Ishikawa (cell line): ENCODE results near the gene HMCN1.

Source experiments
- CEBPB ChIP-seq: IDR thresholded peaks from 2 replicates; pipeline ENCODE4 v1.6.1; 2012
- CREB1 ChIP-seq: IDR thresholded peaks from 2 replicates; pipeline ENCODE4 v1.6.1; 2012; ENCODE audit warnings: low read depth
- EGR1 ChIP-seq: IDR thresholded peaks from 2 replicates; pipeline ENCODE4 v1.6.1; 2012
- EP300 ChIP-seq: IDR thresholded peaks from 2 replicates; pipeline ENCODE4 v1.6.1; 2012; ENCODE audit warnings: borderline replicate concordance
- FOXM1 ChIP-seq: IDR thresholded peaks from 2 replicates; pipeline ENCODE4 v1.6.1; 2012; ENCODE audit warnings: low read depth, borderline replicate concordance
- NFIC ChIP-seq: IDR thresholded peaks from 2 replicates; pipeline ENCODE4 v1.6.1; 2012
- RAD21 ChIP-seq: IDR thresholded peaks from 2 replicates; pipeline ENCODE4 v1.6.1; 2012; ENCODE audit warnings: low read depth
- REST ChIP-seq: IDR thresholded peaks from 2 replicates; pipeline ENCODE4 v1.6.1; 2012; ENCODE audit warnings: low read depth, mild to moderate bottlenecking
- TAF1 ChIP-seq: IDR thresholded peaks from 2 replicates; pipeline ENCODE4 v1.6.1; 2012; ENCODE audit warnings: low read depth, mild to moderate bottlenecking
- TCF12 ChIP-seq: IDR thresholded peaks from 2 replicates; pipeline ENCODE4 v1.6.1; 2012; ENCODE audit warnings: low read depth
- TEAD4 ChIP-seq: IDR thresholded peaks from 2 replicates; pipeline ENCODE4 v1.6.1; 2012
- YY1 ChIP-seq: IDR thresholded peaks from 2 replicates; pipeline ENCODE4 v1.6.1; 2012; ENCODE audit warnings: low read depth
- ZBTB7A ChIP-seq: IDR thresholded peaks from 2 replicates; pipeline ENCODE4 v1.6.1; 2012; ENCODE audit warnings: low read depth
- TF ChIP-seq, protein P1 (sequence below): IDR thresholded peaks from 2 replicates; pipeline ENCODE4 v1.6.1; 2012
- TF ChIP-seq, protein P2 (sequence below): IDR thresholded peaks from 2 replicates; pipeline ENCODE4 v1.6.1; 2012

Gene HMCN1

GRCh38 chr1:186044079-186044685 is 310.0 kb downstream of the HMCN1 start:
- TF ChIP-seq EP300: no peak
- TF ChIP-seq CREB1: no peak

DNA sequence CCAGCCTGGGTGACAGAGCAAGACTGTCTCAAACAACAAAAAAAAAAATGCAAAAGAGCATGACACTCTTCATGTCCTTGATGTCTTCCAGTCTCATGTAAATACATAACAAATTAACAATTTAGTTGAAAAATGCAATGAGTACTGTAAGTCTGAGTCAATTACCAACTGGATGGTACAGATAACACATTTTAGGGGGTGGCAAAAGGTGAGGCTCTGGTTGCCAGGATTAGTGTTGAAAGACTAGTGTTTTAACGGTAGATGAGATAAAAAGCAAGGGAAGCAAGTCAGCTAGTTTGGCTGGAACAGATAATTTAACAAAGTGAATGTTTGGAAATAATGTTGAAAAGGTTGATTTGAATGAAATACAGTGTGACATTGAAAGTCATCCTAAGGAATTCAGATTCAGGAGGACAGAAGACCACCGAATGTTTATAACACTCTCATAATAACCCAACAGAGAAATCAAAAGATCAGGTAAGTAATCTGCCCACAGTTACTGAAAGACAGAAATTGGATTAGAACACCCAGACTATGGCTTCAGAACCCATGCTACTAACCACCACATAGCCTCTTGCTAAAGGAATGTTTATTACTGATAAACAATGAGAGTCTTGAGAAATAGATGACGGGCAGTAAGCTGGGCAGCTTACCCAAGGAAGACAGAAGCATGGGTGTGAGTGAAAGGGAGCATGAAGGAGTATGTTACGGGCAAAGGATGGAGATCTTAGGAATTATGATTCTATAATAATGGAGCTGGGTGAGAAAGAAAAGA is 312.4 kb downstream of the HMCN1 start:
- TF ChIP-seq, protein P1, sequence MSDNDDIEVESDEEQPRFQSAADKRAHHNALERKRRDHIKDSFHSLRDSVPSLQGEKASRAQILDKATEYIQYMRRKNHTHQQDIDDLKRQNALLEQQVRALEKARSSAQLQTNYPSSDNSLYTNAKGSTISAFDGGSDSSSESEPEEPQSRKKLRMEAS: no peak
- TF ChIP-seq TEAD4: no peak
- no peak for TF ChIP-seq REST
- no peak for TF ChIP-seq EGR1
- no peak for TF ChIP-seq ZBTB7A
- no peak for TF ChIP-seq NFIC

DNA sequence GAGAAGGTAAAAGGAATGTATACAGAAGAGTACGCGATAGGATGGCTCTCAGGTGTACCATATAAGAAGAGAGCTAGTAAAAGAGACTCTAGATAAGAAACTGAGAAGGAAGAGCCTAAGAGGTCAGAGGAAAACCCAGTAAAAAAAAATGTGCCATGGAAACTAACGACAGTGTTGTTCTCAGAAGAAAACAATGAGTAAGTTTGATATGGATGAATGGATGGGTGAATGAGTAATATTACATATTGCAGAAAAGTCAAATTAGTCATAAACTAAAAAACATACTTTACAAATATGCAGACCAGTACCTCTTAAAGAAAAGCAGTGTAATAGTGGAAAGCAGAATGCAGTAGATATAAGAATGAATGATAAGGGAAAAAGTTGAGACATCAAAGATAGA is 316.2 kb downstream of the HMCN1 start:
- TF ChIP-seq, protein P1: no peak
- TF ChIP-seq ZBTB7A (no peak), TEAD4 (no peak), EGR1 (no peak), CEBPB (no peak), FOXM1 (no peak), RAD21 (no peak), TAF1 (no peak), NFIC (no peak), CREB1 (no peak), REST (no peak), TCF12 (no peak), EP300 (no peak), YY1 (no peak)
- TF ChIP-seq, protein P2, sequence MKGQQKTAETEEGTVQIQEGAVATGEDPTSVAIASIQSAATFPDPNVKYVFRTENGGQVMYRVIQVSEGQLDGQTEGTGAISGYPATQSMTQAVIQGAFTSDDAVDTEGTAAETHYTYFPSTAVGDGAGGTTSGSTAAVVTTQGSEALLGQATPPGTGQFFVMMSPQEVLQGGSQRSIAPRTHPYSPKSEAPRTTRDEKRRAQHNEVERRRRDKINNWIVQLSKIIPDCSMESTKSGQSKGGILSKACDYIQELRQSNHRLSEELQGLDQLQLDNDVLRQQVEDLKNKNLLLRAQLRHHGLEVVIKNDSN: no peak

DNA sequence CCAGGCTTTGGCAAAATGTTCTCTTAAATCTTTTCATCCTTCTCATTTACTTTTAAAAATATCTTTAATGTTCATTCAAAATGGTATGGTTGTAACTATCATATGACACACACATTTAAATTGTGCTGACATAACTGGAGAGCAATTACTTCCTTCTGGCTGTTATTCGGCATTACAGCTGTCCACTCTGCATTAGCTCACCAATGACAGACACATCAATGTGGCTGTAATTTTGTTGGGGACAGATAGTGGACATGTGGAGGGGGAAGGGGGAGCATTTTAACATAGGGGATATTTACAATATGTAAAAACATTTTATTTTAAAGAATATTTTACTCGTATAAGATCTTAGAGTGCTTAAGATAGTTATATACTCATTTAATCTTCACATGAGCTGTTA is 319.8 kb downstream of the HMCN1 start:
- TF ChIP-seq FOXM1 (no peak), ZBTB7A (no peak), CREB1 (no peak), CEBPB (no peak), TEAD4 (no peak), REST (no peak)
- TF ChIP-seq, protein P2: no peak

DNA sequence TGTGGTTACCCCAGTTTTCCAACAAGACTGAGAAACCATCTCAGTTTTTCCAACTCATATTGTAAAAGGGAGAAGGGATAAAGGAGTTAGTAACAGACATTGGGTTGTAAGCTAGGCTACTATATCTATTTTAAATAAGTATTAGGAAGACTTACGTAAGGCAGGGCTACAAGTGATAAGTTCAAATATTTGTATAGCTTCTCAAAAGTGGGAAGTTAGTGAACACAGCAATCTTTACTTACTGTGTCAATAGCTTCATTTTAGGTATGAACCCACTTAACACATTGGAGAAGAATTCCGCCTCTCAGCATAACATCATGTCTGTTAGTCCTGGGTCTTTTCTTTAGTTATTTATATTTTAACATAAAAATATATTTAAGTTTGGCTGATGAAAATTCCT is 320.7 kb downstream of the HMCN1 start:
- TF ChIP-seq FOXM1: no peak
- no peak for TF ChIP-seq TEAD4
- TF ChIP-seq RAD21: no peak
